Lung (tissue), 12 donors: Measurements from ENCODE around the gene CHST9. TPM values are rescaled to one million over a fixed set of nuclear protein-coding genes. Genes with fewer than 3 reads are reported as not detected.
"Not testable (repeated sequence)": the region's sequence is repeated elsewhere in the genome, so short reads cannot be mapped to it uniquely, and the experiment has no call there.

Experiments
- ATAC-seq: fragments of 200-7000 bp; cut with Tn5 transposase; one replicate; pipeline ENCODE4 v1.9.1; 2020; ENCODE audit warnings: moderate number of reproducible peaks; ENCODE audit not compliant: insufficient read depth, low FRiP score
- DNase-seq, 3 donors: peaks; one replicate each; pipeline ENCODE4 v3.0.0-alpha.2; 2013 to 2017
- H3K27ac ChIP-seq, 2 donors: one replicate each; pipeline ENCODE4 v1.5.1; 2013; ENCODE audit warnings: mild to moderate bottlenecking in 2 of 2, moderate library complexity in 2 of 2, control low read depth in 1 of 2, inconsistent platforms in 1 of 2, low read depth in 1 of 2, low read length in 1 of 2
- H3K27me3 ChIP-seq, 3 donors: one replicate each; pipeline ENCODE4 v1.5.1; 2013; ENCODE audit warnings: low read length in 2 of 3; ENCODE audit not compliant: control insufficient read depth in 3 of 3, insufficient read depth in 3 of 3
- H3K36me3 ChIP-seq, 4 donors: one replicate each; pipeline ENCODE4 v1.5.1; 2013; ENCODE audit warnings: low read length in 4 of 4, mild to moderate bottlenecking in 1 of 4, moderate library complexity in 1 of 4; ENCODE audit not compliant: control insufficient read depth in 4 of 4, insufficient read depth in 4 of 4
- H3K4me1 ChIP-seq, 5 donors: one replicate each; pipeline ENCODE4 v1.5.1; 2013; ENCODE audit warnings: low read length in 5 of 5, mild to moderate bottlenecking in 2 of 5, moderate library complexity in 1 of 5; ENCODE audit not compliant: control insufficient read depth in 5 of 5, insufficient read depth in 5 of 5
- H3K4me3 ChIP-seq: one replicate; pipeline ENCODE4 v1.5.1; 2013; ENCODE audit warnings: mild to moderate bottlenecking, control low read depth, moderate library complexity
- H3K9ac ChIP-seq, 2 donors: one replicate each; pipeline ENCODE4 v1.5.1; 2013; ENCODE audit warnings: low read length in 2 of 2, control low read depth in 1 of 2; ENCODE audit not compliant: insufficient read depth in 1 of 2
- H3K9me3 ChIP-seq, 4 donors: one replicate each; pipeline ENCODE4 v1.5.1; 2013; ENCODE audit warnings: low read length in 3 of 4, mild to moderate bottlenecking in 1 of 4, moderate library complexity in 1 of 4; ENCODE audit not compliant: control insufficient read depth in 4 of 4, insufficient read depth in 3 of 4
- WGBS, 2 donors: extraction: QIAGEN DNeasy Blood & Tissue Kit; methylation state at CpG; one replicate each; pipeline ENCODE4 v1.1.7; 2013; 5-methylcytosine and 5-hydroxymethylcytosine counted together
- polyA plus RNA-seq, 2 donors: library from polyadenylated mRNA; stranded (reverse); fragments of 200-250 nt; gene quantifications; one replicate each; pipeline ENCODE4 v1.2.1, GENCODE V29; 2013
- total RNA-seq, 2 donors: library from RNA; depleted of rRNA in 1 of 2; stranded (reverse); fragments of >200 nt in 1 of 2; gene quantifications; one replicate each; pipeline ENCODE4 v1.2.1, GENCODE V29; 2014 to 2021
- TF ChIP-seq, protein P1 (sequence below): IDR thresholded peaks from 2 replicates; pipeline ENCODE4 v1.5.1; 2012; ENCODE audit warnings: mild to moderate bottlenecking; ENCODE audit errors: control extremely low read depth, extremely low read depth
- donor health status: control.
- donor health status: control.
- donor health status: Bipolar disorder and iron deficiency.
- donor health status: healthy.
- donor health status: DM: yes; HTN: yes; CAD: no.

Gene CHST9
- total and polyA plus RNA-seq, 4 donors = 2.9 to 19.6 (median 9.8) TPM

DNA sequence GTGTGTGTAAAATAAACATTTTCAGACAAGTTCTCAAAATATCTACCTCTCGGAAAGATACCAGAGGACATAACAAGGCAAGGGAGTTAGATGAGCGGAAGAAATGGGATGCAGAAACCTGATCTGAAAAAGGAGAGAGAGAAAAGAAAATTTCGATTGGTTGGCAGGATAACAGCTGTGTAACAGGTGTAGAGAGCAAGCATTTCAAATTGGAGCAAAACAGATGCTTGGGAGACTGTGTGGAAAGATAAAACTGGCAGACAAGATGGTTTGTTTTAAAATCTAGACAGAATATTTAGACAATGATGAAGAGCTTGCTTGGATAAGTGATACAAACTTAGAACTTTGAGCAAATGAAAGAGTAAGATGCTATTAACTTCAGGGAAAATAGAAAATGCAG lies 20.2 kb downstream of the CHST9 start:
- WGBS, 2 donors = 74 to 77% methylated on average over 3 of the region's 3 CpGs
- TF ChIP-seq, protein P1, sequence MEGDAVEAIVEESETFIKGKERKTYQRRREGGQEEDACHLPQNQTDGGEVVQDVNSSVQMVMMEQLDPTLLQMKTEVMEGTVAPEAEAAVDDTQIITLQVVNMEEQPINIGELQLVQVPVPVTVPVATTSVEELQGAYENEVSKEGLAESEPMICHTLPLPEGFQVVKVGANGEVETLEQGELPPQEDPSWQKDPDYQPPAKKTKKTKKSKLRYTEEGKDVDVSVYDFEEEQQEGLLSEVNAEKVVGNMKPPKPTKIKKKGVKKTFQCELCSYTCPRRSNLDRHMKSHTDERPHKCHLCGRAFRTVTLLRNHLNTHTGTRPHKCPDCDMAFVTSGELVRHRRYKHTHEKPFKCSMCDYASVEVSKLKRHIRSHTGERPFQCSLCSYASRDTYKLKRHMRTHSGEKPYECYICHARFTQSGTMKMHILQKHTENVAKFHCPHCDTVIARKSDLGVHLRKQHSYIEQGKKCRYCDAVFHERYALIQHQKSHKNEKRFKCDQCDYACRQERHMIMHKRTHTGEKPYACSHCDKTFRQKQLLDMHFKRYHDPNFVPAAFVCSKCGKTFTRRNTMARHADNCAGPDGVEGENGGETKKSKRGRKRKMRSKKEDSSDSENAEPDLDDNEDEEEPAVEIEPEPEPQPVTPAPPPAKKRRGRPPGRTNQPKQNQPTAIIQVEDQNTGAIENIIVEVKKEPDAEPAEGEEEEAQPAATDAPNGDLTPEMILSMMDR = no peak
- DNase-seq (no peak), ATAC-seq (no peak)
- no peak overlapping the region for H3K9ac ChIP-seq
- H3K36me3 ChIP-seq = no peaks in the 10 kb centered on the region
- no peaks in the 10 kb centered on the region for H3K27me3 ChIP-seq
- no peaks in the 10 kb centered on the region for H3K4me1 ChIP-seq
- no peak overlapping the region for H3K4me3 ChIP-seq
- no peaks in the 10 kb centered on the region for H3K9me3 ChIP-seq
- no peak overlapping the region for H3K27ac ChIP-seq

DNA sequence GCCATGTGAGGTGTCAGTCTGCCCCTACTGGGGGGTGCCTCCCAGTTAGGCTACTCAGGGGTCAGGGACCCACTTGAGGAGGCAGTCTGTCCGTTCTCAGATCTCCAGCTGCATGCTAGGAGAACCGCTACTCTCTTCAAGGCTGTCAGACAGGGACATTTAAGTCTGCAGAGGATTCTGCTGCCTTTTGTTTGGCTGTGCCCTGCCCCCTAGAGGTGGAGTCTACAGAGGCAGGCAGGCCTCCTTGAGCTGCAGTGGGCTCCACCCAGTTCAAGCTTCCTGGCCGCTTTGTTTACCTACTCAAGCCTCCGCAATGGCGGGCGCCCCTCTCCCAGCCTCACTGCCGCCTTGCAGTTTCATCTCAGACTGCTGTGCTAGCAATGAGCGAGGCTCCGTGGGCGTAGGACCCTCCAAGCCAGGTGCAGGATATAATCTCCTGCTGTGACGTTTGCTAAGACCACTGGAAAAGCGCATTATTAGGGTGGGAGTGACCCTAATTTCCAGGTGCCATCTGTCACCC lies 21.9 kb downstream of the CHST9 start:
- ATAC-seq, DNase-seq, H3K27me3 ChIP-seq, H3K27ac ChIP-seq, H3K36me3 ChIP-seq, H3K9me3 ChIP-seq, H3K4me3 ChIP-seq, H3K9ac ChIP-seq, H3K4me1 ChIP-seq: not testable (repeated sequence)
- 91 to 95% methylated on average over 11 to 12 of the region's 12 CpGs for WGBS, 2 donors

DNA sequence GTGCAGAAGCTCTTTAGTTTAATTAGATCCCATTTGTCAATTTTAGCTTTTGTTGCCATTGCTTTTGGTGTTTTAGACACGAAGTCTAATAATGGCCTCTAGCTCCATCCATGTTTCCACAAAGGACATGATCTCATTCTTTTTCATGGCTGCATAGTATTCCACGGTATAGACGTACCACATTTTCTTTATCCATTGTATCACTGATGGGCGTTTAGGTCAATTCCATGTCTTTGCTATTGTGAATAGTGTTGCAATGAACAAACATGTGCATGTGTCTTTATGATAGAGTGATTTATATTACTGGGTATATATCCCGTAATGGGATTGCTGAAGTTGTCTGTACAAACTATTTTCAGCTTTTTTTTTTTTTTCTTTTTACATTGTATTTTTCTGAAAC lies 35.9 kb downstream of the CHST9 start:
- H3K36me3 ChIP-seq, H3K9ac ChIP-seq, DNase-seq, H3K27ac ChIP-seq, H3K4me3 ChIP-seq, H3K9me3 ChIP-seq, H3K27me3 ChIP-seq, ATAC-seq, H3K4me1 ChIP-seq: not testable (repeated sequence)
- 53 to 56% methylated on average over 5 of the region's 5 CpGs for WGBS, 2 donors

DNA sequence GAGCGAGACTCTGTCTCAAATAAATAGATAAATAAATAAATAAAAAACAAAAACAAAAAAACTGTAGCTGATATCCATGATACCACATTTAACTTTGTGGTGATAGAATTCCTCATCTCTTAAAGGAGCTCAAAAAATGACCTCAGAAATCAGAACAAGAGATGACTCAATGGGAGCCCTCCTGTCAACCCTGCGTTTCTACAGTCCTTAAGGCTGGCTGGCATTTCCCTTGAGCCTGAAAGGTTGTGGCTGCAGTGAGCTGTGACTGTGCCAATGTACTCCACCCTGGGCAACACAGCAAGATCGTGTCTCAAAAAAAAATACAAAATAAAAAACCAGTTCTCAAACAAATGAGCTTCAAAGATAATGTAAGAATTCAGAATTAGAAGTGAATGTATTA lies 40.4 kb downstream of the CHST9 start:
- WGBS, 2 donors = 80 to 84% methylated on average over 3 of the region's 3 CpGs
- no peaks in the 10 kb centered on the region for H3K4me1 ChIP-seq
- TF ChIP-seq, protein P1 = no peak
- no peak overlapping the region for H3K9ac ChIP-seq
- H3K4me3 ChIP-seq = no peak overlapping the region
- no peaks in the 10 kb centered on the region for H3K9me3 ChIP-seq
- H3K27ac ChIP-seq = no peak overlapping the region
- DNase-seq (no peak), ATAC-seq (no peak)
- H3K27me3 ChIP-seq = no peaks in the 10 kb centered on the region
- H3K36me3 ChIP-seq = no peaks in the 10 kb centered on the region
